SK-N-SH (cell line): Measurements from ENCODE around the gene VASH2. TPM values are rescaled to one million over a fixed set of nuclear protein-coding genes. Genes with fewer than 3 reads are reported as not detected.
"Not testable (repeated sequence)": the region's sequence is repeated elsewhere in the genome, so short reads cannot be mapped to it uniquely, and the experiment has no call there.

Experiments
- CTCF ChIA-PET: fragments of 300-600, 350-600 bp; formaldehyde crosslinking; extraction: SDS; loops from one replicate; lab custom pipeline; 2021; lab: Yijun Ruan, JAX
- POLR2A ChIA-PET: fragments of 350-600 bp; sonication (Branson Sonifier 250); formaldehyde crosslinking; extraction: SDS; loops from one replicate; lab custom pipeline; 2020; ENCODE audit warnings: antibody characterized with exemption, inconsistent platforms; lab: Yijun Ruan, JAX
- DNase-seq: peaks from one replicate; pipeline ENCODE4 v3.0.0; 2012
- H2AFZ ChIP-seq: fragments of 200-600 bp; sonication (generic); 2 replicates; pipeline ENCODE4 v1.8.1; 2016; ENCODE audit warnings: antibody characterized with exemption, mild to moderate bottlenecking, low read depth
- H3F3A ChIP-seq: fragments of 200-600 bp; sonication (generic); replicated peaks from 2 replicates; pipeline ENCODE3; 2016; ENCODE audit warnings: antibody characterized with exemption, mild to moderate bottlenecking; ENCODE audit not compliant: insufficient read depth
- H3K27ac ChIP-seq, 2 experiments: fragments of 200-500 bp in 1 of 2; fragments of 200-600 bp in 1 of 2; sonication (Bioruptor generic) in 1 of 2; sonication (generic), shearing (Covaris generic) in 1 of 2; 2 replicates each; pipeline versions ENCODE4 v1.5.1 to v1.6.1; 2014 to 2016; ENCODE audit warnings: low read depth in 2 of 2, inconsistent platforms in 1 of 2, low read length in 1 of 2, mild to moderate bottlenecking in 1 of 2, mixed read lengths in 1 of 2
- H3K27me3 ChIP-seq: fragments of 200-600 bp; sonication (generic), shearing (Covaris generic); 2 replicates; pipeline ENCODE4 v1.6.1; 2016; ENCODE audit warnings: mixed run types; ENCODE audit not compliant: insufficient read depth
- H3K36me3 ChIP-seq, 2 experiments: fragments of 200-500 bp in 1 of 2; fragments of 200-600 bp in 1 of 2; sonication (Bioruptor generic) in 1 of 2; sonication (generic) in 1 of 2; replicated peaks in 1 of 2; 2 replicates each; pipeline versions ENCODE3 to v1.5.1; 2014 to 2016; ENCODE audit warnings: low read length in 1 of 2, mild to moderate bottlenecking in 1 of 2; ENCODE audit not compliant: insufficient read depth in 2 of 2, control insufficient read depth in 1 of 2
- H3K4me1 ChIP-seq, 2 experiments: fragments of 200-500 bp in 1 of 2; fragments of 200-600 bp in 1 of 2; sonication (Bioruptor generic) in 1 of 2; sonication (generic), shearing (Covaris generic) in 1 of 2; 2 replicates each; pipeline versions ENCODE4 v1.5.1 to v1.6.1; 2014 to 2016; ENCODE audit warnings: low read depth in 1 of 2, low read length in 1 of 2, mixed run types in 1 of 2; ENCODE audit not compliant: insufficient read depth in 2 of 2, control insufficient read depth in 1 of 2
- H3K4me2 ChIP-seq: fragments of 200-600 bp; sonication (generic), shearing (Covaris generic); 2 replicates; pipeline ENCODE4 v1.6.1; 2017; ENCODE audit warnings: mixed run types
- H3K4me3 ChIP-seq, 2 experiments: fragments of 200-500 bp in 1 of 2; fragments of 200-600 bp in 1 of 2; sonication (Bioruptor generic) in 1 of 2; sonication (generic), shearing (Covaris generic) in 1 of 2; 2 replicates each; pipeline versions ENCODE4 v1.5.1 to v1.8.1; 2014 to 2016; ENCODE audit warnings: low read depth in 2 of 2, inconsistent platforms in 1 of 2, low read length in 1 of 2, mild to moderate bottlenecking in 1 of 2, mixed read lengths in 1 of 2, moderate library complexity in 1 of 2
- H3K79me2 ChIP-seq: fragments of 200-600 bp; sonication (generic); 2 replicates; pipeline ENCODE4 v1.8.1; 2017; ENCODE audit warnings: mild to moderate bottlenecking; ENCODE audit not compliant: insufficient read depth
- H3K9ac ChIP-seq: fragments of 200-600 bp; sonication (generic); 2 replicates; pipeline ENCODE4 v1.6.1; 2017; ENCODE audit warnings: mixed run types
- H3K9me2 ChIP-seq: fragments of 200-600 bp; sonication (generic); 2 replicates; pipeline ENCODE4 v1.6.1; 2017; ENCODE audit warnings: mixed run types
- H3K9me3 ChIP-seq: fragments of 200-600 bp; sonication (generic); 2 replicates; pipeline ENCODE4 v1.6.1; 2017; ENCODE audit warnings: mixed run types, mild to moderate bottlenecking, moderate library complexity
- H4K20me1 ChIP-seq: fragments of 200-600 bp; sonication (generic); 2 replicates; pipeline ENCODE4 v1.6.1; 2017; ENCODE audit warnings: mild to moderate bottlenecking, mixed run types; ENCODE audit not compliant: insufficient read depth
- CTCF ChIP-seq: fragments of 200-600 bp; sonication (generic); IDR thresholded peaks from 2 replicates; pipeline ENCODE4 v1.6.1; 2017; ENCODE audit warnings: antibody characterized with exemption, mild to moderate bottlenecking, moderate library complexity
- ELF1 ChIP-seq: IDR thresholded peaks from 2 replicates; pipeline ENCODE4 v1.4.0; 2012
- FOSL2 ChIP-seq: IDR thresholded peaks from 2 replicates; pipeline ENCODE4 v1.4.0; 2012; ENCODE audit warnings: low read depth, mild to moderate bottlenecking, moderate library complexity, borderline replicate concordance
- FOXM1 ChIP-seq: IDR thresholded peaks from 2 replicates; pipeline ENCODE4 v1.4.0; 2012; ENCODE audit warnings: low read depth, mild to moderate bottlenecking
- JUND ChIP-seq: IDR thresholded peaks from 2 replicates; pipeline ENCODE4 v1.4.0; 2012
- MAX ChIP-seq: IDR thresholded peaks from 2 replicates; pipeline ENCODE4 v1.4.0; 2012; ENCODE audit warnings: low read depth
- MEF2A ChIP-seq: IDR thresholded peaks from 2 replicates; pipeline ENCODE4 v1.4.0; 2012; ENCODE audit warnings: low read depth, borderline replicate concordance
- NFIC ChIP-seq: IDR thresholded peaks from 2 replicates; pipeline ENCODE4 v1.4.0; 2012; ENCODE audit warnings: borderline replicate concordance
- NRF1 ChIP-seq: IDR thresholded peaks from 2 replicates; pipeline ENCODE4 v1.6.1; 2012; ENCODE audit warnings: low read depth, mild to moderate bottlenecking, low read length
- POLR2AphosphoS5 ChIP-seq: IDR thresholded peaks from 2 replicates; pipeline ENCODE4 v1.6.1; 2012; ENCODE audit warnings: low read depth, low read length
- RAD21 ChIP-seq: IDR thresholded peaks from 2 replicates; pipeline ENCODE4 v1.6.1; 2012; ENCODE audit warnings: mild to moderate bottlenecking, low read length
- SMC3 ChIP-seq: IDR thresholded peaks from 2 replicates; pipeline ENCODE4 v1.6.1; 2012; ENCODE audit warnings: low read depth, low read length, improper control_type of control experiment
- TCF12 ChIP-seq: IDR thresholded peaks from 2 replicates; pipeline ENCODE4 v1.4.0; 2012
- TEAD4 ChIP-seq: IDR thresholded peaks from 2 replicates; pipeline ENCODE4 v1.4.0; 2012; ENCODE audit warnings: mild to moderate bottlenecking, borderline replicate concordance; ENCODE audit not compliant: insufficient read depth
- USF1 ChIP-seq: IDR thresholded peaks from 2 replicates; pipeline ENCODE4 v1.4.0; 2012; ENCODE audit warnings: low read depth, borderline replicate concordance
- YY1 ChIP-seq: IDR thresholded peaks from 2 replicates; pipeline ENCODE4 v1.4.0; 2012; ENCODE audit warnings: low read depth, mild to moderate bottlenecking
- ZBTB33 ChIP-seq: IDR thresholded peaks from 2 replicates; pipeline ENCODE4 v1.4.0; 2012; ENCODE audit warnings: low read depth, borderline replicate concordance
- WGBS: methylation state at CpG from one replicate; pipeline ENCODE4 v1.1.6; 2017; ENCODE audit warnings: low lambda C conversion rate; 5-methylcytosine and 5-hydroxymethylcytosine counted together
- polyA plus RNA-seq, 3 experiments: library from polyadenylated mRNA; depleted of rRNA; stranded (reverse); fragments of >200 nt; gene quantifications; 2 replicates each; pipeline ENCODE4 v1.2.3, GENCODE V29; 2012

Gene VASH2
- polyA plus RNA-seq, 1 of the 3 experiments (the other 2 are of a cell fraction) = 0.41 TPM

- 80% methylated on average over 4 of the region's 5 CpGs for WGBS
- not testable (repeated sequence) for H3K4me1 ChIP-seq, DNase-seq
These were observed 36.2 kb upstream of the VASH2 start for GRCh38 chr1:212914110-212914509.

GRCh38 chr1:212914789-212915188 lies 35.6 kb upstream of the VASH2 start:
- Histone ChIP-seq H2AFZ (no peak overlapping the region), H3F3A (no peaks in the 10 kb centered on the region), H4K20me1 (no peaks in the 10 kb centered on the region), H3K79me2 (no peaks in the 10 kb centered on the region), H3K9me2 (no peaks in the 10 kb centered on the region), H3K4me1 (peaks cover 0 to 5% of the 10 kb centered on the region in 2 experiments; a peak in 1 of 4 replicates), H3K36me3 (no peaks in the 10 kb centered on the region), H3K27ac (no peak overlapping the region), H3K9me3 (no peaks in the 10 kb centered on the region), H3K4me3 (no peak overlapping the region), H3K9ac (no peak overlapping the region), H3K27me3 (no peaks in the 10 kb centered on the region), H3K4me2 (no peak overlapping the region)
- DNase-seq = no peak
- WGBS = 89% methylated on average over 3 of the region's 3 CpGs
- no peak for TF ChIP-seq POLR2AphosphoS5
- TF ChIP-seq FOSL2 = no peak
- no peak for TF ChIP-seq MAX
- no peak for TF ChIP-seq NRF1
- ChIA-PET POLR2A (no interaction called here), CTCF (no interaction called here)

More at GRCh38 chr1:212914110-212914509, 36.2 kb upstream of the VASH2 start:
- H3K79me2 ChIP-seq, CTCF ChIA-PET, POLR2A ChIA-PET, H3K27ac ChIP-seq, H3F3A ChIP-seq, H3K9me2 ChIP-seq, H4K20me1 ChIP-seq, H3K4me2 ChIP-seq, H3K27me3 ChIP-seq, H2AFZ ChIP-seq, H3K9ac ChIP-seq, H3K9me3 ChIP-seq, H3K4me3 ChIP-seq, H3K36me3 ChIP-seq: not testable (repeated sequence)

- no peaks in the 10 kb centered on the region for H3K36me3 ChIP-seq
- ChIA-PET POLR2A (no interaction called here), CTCF (interaction anchor here (0.6 to 1.6 kb wide), 6 partner anchors 9 to 439 kb away, joined by 3 to 9 read pairs (median 5); no protein-coding TSS in a partner anchor)
- WGBS = 69% methylated on average over 12 of the region's 13 CpGs
- no peaks in the 10 kb centered on the region for H3K9me2 ChIP-seq
- no peaks in the 10 kb centered on the region for H3F3A ChIP-seq
- H3K9ac ChIP-seq = no peak overlapping the region
- H3K4me1 ChIP-seq = peaks cover 0 to 5% of the 10 kb centered on the region in 2 experiments; a peak in 1 of 4 replicates
- H4K20me1 ChIP-seq = no peaks in the 10 kb centered on the region
- no peak overlapping the region for H3K4me2 ChIP-seq
- no peak overlapping the region for H3K4me3 ChIP-seq
- H3K27me3 ChIP-seq = no peaks in the 10 kb centered on the region
- no peaks in the 10 kb centered on the region for H3K79me2 ChIP-seq
- peak; percentile 80 for DNase-seq
- H2AFZ ChIP-seq = no peak overlapping the region
- no peak overlapping the region for H3K27ac ChIP-seq
- no peaks in the 10 kb centered on the region for H3K9me3 ChIP-seq
- TF ChIP-seq ZBTB33 (no peak), TCF12 (no peak), MAX (no peak), NFIC (peak; percentile 40), USF1 (no peak), CTCF (peak; percentile 41), FOXM1 (no peak), SMC3 (peak; percentile 53), FOSL2 (no peak), JUND (no peak), ELF1 (no peak), YY1 (no peak), MEF2A (no peak), NRF1 (no peak), RAD21 (peak; percentile 77), TEAD4 (no peak)
These were observed 34.9 kb upstream of the VASH2 start for GRCh38 chr1:212915245-212916091.
